ENCODE data around the gene PARD3B.

Gene PARD3B

GRCh38 chr2:205401511-205401910, 856.2 kb downstream of the PARD3B start:
- Histone ChIP-seq H3K4me1 (ENCODE audit: control insufficient read depth in 1 of 2, insufficient read depth in 2 of 2, low read length in 2 of 2) (no peaks in the 10 kb centered on the region), H3K9me3 (ENCODE audit: control insufficient read depth in 1 of 2, low read length in 2 of 2) (no peaks in the 10 kb centered on the region), H3K36me3 (ENCODE audit: control insufficient read depth in 1 of 2, insufficient read depth in 2 of 2, low read length in 2 of 2) (no peaks in the 10 kb centered on the region), H3K4me3 (ENCODE audit: low read depth in 1 of 2, low read length in 2 of 2) (no peak overlapping the region), H3K27ac (ENCODE audit: low read length) (no peak overlapping the region), H3K27me3 (ENCODE audit: low read depth, low read length) (no peaks in the 10 kb centered on the region)

GRCh38 chr2:205402011-205402410, 856.7 kb downstream of the PARD3B start:
- no peaks in the 10 kb centered on the region for H3K9me3 ChIP-seq (ENCODE audit: control insufficient read depth in 1 of 2, low read length in 2 of 2)
- no peak overlapping the region for H3K27ac ChIP-seq (ENCODE audit: low read length)
- H3K4me1 ChIP-seq (ENCODE audit: control insufficient read depth in 1 of 2, insufficient read depth in 2 of 2, low read length in 2 of 2) = no peaks in the 10 kb centered on the region
- H3K27me3 ChIP-seq (ENCODE audit: low read depth, low read length) = no peaks in the 10 kb centered on the region
- no peak overlapping the region for H3K4me3 ChIP-seq (ENCODE audit: low read depth in 1 of 2, low read length in 2 of 2)
- no peaks in the 10 kb centered on the region for H3K36me3 ChIP-seq (ENCODE audit: control insufficient read depth in 1 of 2, insufficient read depth in 2 of 2, low read length in 2 of 2)

- Histone ChIP-seq H3K4me1 (ENCODE audit: control insufficient read depth in 1 of 2, insufficient read depth in 2 of 2, low read length in 2 of 2) (no peaks in the 10 kb centered on the region), H3K4me3 (ENCODE audit: low read depth in 1 of 2, low read length in 2 of 2) (no peak overlapping the region), H3K27me3 (ENCODE audit: low read depth, low read length) (no peaks in the 10 kb centered on the region), H3K36me3 (ENCODE audit: control insufficient read depth in 1 of 2, insufficient read depth in 2 of 2, low read length in 2 of 2) (no peaks in the 10 kb centered on the region), H3K27ac (ENCODE audit: low read length) (no peak overlapping the region), H3K9me3 (ENCODE audit: control insufficient read depth in 1 of 2, low read length in 2 of 2) (no peaks in the 10 kb centered on the region)
Observed at GRCh38 chr2:205403244-205403825, 858.1 kb downstream of the PARD3B start.

GRCh38 chr2:205405194-205405593, 859.9 kb downstream of the PARD3B start:
- Histone ChIP-seq H3K27me3 (ENCODE audit: low read depth, low read length) (no peaks in the 10 kb centered on the region), H3K4me3 (ENCODE audit: low read depth in 1 of 2, low read length in 2 of 2) (no peak overlapping the region), H3K36me3 (ENCODE audit: control insufficient read depth in 1 of 2, insufficient read depth in 2 of 2, low read length in 2 of 2) (no peaks in the 10 kb centered on the region), H3K9me3 (ENCODE audit: control insufficient read depth in 1 of 2, low read length in 2 of 2) (no peaks in the 10 kb centered on the region), H3K4me1 (ENCODE audit: control insufficient read depth in 1 of 2, insufficient read depth in 2 of 2, low read length in 2 of 2) (peaks cover 0 to 9% of the 10 kb centered on the region in 2 donors), H3K27ac (ENCODE audit: low read length) (no peak overlapping the region)

GRCh38 chr2:205405752-205406151, 860.5 kb downstream of the PARD3B start:
- peaks cover 0 to 9% of the 10 kb centered on the region in 2 donors for H3K4me1 ChIP-seq (ENCODE audit: control insufficient read depth in 1 of 2, insufficient read depth in 2 of 2, low read length in 2 of 2)
- H3K36me3 ChIP-seq (ENCODE audit: control insufficient read depth in 1 of 2, insufficient read depth in 2 of 2, low read length in 2 of 2) = no peaks in the 10 kb centered on the region
- H3K27ac ChIP-seq (ENCODE audit: low read length) = no peak overlapping the region
- no peaks in the 10 kb centered on the region for H3K9me3 ChIP-seq (ENCODE audit: control insufficient read depth in 1 of 2, low read length in 2 of 2)
- no peaks in the 10 kb centered on the region for H3K27me3 ChIP-seq (ENCODE audit: low read depth, low read length)
- H3K4me3 ChIP-seq (ENCODE audit: low read depth in 1 of 2, low read length in 2 of 2) = no peak overlapping the region

- peaks cover 0 to 9% of the 10 kb centered on the region in 2 donors for H3K4me1 ChIP-seq (ENCODE audit: control insufficient read depth in 1 of 2, insufficient read depth in 2 of 2, low read length in 2 of 2)
- H3K36me3 ChIP-seq (ENCODE audit: control insufficient read depth in 1 of 2, insufficient read depth in 2 of 2, low read length in 2 of 2) = no peaks in the 10 kb centered on the region
- H3K27ac ChIP-seq (ENCODE audit: low read length) = no peak overlapping the region
- no peaks in the 10 kb centered on the region for H3K27me3 ChIP-seq (ENCODE audit: low read depth, low read length)
- no peaks in the 10 kb centered on the region for H3K9me3 ChIP-seq (ENCODE audit: control insufficient read depth in 1 of 2, low read length in 2 of 2)
- no peak overlapping the region for H3K4me3 ChIP-seq (ENCODE audit: low read depth in 1 of 2, low read length in 2 of 2)
Observed at GRCh38 chr2:205407984-205408383, 862.7 kb downstream of the PARD3B start.

GRCh38 chr2:205408696-205409095, 863.4 kb downstream of the PARD3B start:
- Histone ChIP-seq H3K9me3 (ENCODE audit: control insufficient read depth in 1 of 2, low read length in 2 of 2) (no peaks in the 10 kb centered on the region), H3K4me3 (ENCODE audit: low read depth in 1 of 2, low read length in 2 of 2) (no peak overlapping the region), H3K27ac (ENCODE audit: low read length) (no peak overlapping the region), H3K27me3 (ENCODE audit: low read depth, low read length) (no peaks in the 10 kb centered on the region), H3K4me1 (ENCODE audit: control insufficient read depth in 1 of 2, insufficient read depth in 2 of 2, low read length in 2 of 2) (peaks cover 0 to 9% of the 10 kb centered on the region in 2 donors), H3K36me3 (ENCODE audit: control insufficient read depth in 1 of 2, insufficient read depth in 2 of 2, low read length in 2 of 2) (no peaks in the 10 kb centered on the region)

GRCh38 chr2:205409411-205409810, 864.1 kb downstream of the PARD3B start:
- H3K27ac ChIP-seq (ENCODE audit: low read length) = no peak overlapping the region
- peaks cover 0 to 9% of the 10 kb centered on the region in 2 donors for H3K4me1 ChIP-seq (ENCODE audit: control insufficient read depth in 1 of 2, insufficient read depth in 2 of 2, low read length in 2 of 2)
- no peaks in the 10 kb centered on the region for H3K27me3 ChIP-seq (ENCODE audit: low read depth, low read length)
- H3K9me3 ChIP-seq (ENCODE audit: control insufficient read depth in 1 of 2, low read length in 2 of 2) = no peaks in the 10 kb centered on the region
- no peak overlapping the region for H3K4me3 ChIP-seq (ENCODE audit: low read depth in 1 of 2, low read length in 2 of 2)
- H3K36me3 ChIP-seq (ENCODE audit: control insufficient read depth in 1 of 2, insufficient read depth in 2 of 2, low read length in 2 of 2) = no peaks in the 10 kb centered on the region

GRCh38 chr2:205411558-205411957, 866.3 kb downstream of the PARD3B start:
- Histone ChIP-seq H3K27me3 (ENCODE audit: low read depth, low read length) (no peaks in the 10 kb centered on the region), H3K9me3 (ENCODE audit: control insufficient read depth in 1 of 2, low read length in 2 of 2) (no peaks in the 10 kb centered on the region), H3K4me1 (ENCODE audit: control insufficient read depth in 1 of 2, insufficient read depth in 2 of 2, low read length in 2 of 2) (peaks cover 0 to 9% of the 10 kb centered on the region in 2 donors), H3K36me3 (ENCODE audit: control insufficient read depth in 1 of 2, insufficient read depth in 2 of 2, low read length in 2 of 2) (no peaks in the 10 kb centered on the region), H3K27ac (ENCODE audit: low read length) (no peak overlapping the region), H3K4me3 (ENCODE audit: low read depth in 1 of 2, low read length in 2 of 2) (no peak overlapping the region)

- H3K4me1 ChIP-seq (ENCODE audit: control insufficient read depth in 1 of 2, insufficient read depth in 2 of 2, low read length in 2 of 2) = no peaks in the 10 kb centered on the region
- H3K36me3 ChIP-seq (ENCODE audit: control insufficient read depth in 1 of 2, insufficient read depth in 2 of 2, low read length in 2 of 2) = no peaks in the 10 kb centered on the region
- no peak overlapping the region for H3K4me3 ChIP-seq (ENCODE audit: low read depth in 1 of 2, low read length in 2 of 2)
- no peak overlapping the region for H3K27ac ChIP-seq (ENCODE audit: low read length)
- H3K9me3 ChIP-seq (ENCODE audit: control insufficient read depth in 1 of 2, low read length in 2 of 2) = no peaks in the 10 kb centered on the region
- H3K27me3 ChIP-seq (ENCODE audit: low read depth, low read length) = no peaks in the 10 kb centered on the region
Observed at GRCh38 chr2:205424326-205424725, 879.1 kb downstream of the PARD3B start.

- H3K36me3 ChIP-seq (ENCODE audit: control insufficient read depth in 1 of 2, insufficient read depth in 2 of 2, low read length in 2 of 2) = no peaks in the 10 kb centered on the region
- no peak overlapping the region for H3K4me3 ChIP-seq (ENCODE audit: low read depth in 1 of 2, low read length in 2 of 2)
- no peak overlapping the region for H3K27ac ChIP-seq (ENCODE audit: low read length)
- no peaks in the 10 kb centered on the region for H3K27me3 ChIP-seq (ENCODE audit: low read depth, low read length)
- H3K4me1 ChIP-seq (ENCODE audit: control insufficient read depth in 1 of 2, insufficient read depth in 2 of 2, low read length in 2 of 2) = no peaks in the 10 kb centered on the region
- H3K9me3 ChIP-seq (ENCODE audit: control insufficient read depth in 1 of 2, low read length in 2 of 2) = no peaks in the 10 kb centered on the region
Observed at GRCh38 chr2:205425102-205425501, 879.8 kb downstream of the PARD3B start.

GRCh38 chr2:205427112-205427511, 881.8 kb downstream of the PARD3B start:
- no peak overlapping the region for H3K27ac ChIP-seq (ENCODE audit: low read length)
- no peaks in the 10 kb centered on the region for H3K36me3 ChIP-seq (ENCODE audit: control insufficient read depth in 1 of 2, insufficient read depth in 2 of 2, low read length in 2 of 2)
- no peaks in the 10 kb centered on the region for H3K27me3 ChIP-seq (ENCODE audit: low read depth, low read length)
- no peak overlapping the region for H3K4me3 ChIP-seq (ENCODE audit: low read depth in 1 of 2, low read length in 2 of 2)
- no peaks in the 10 kb centered on the region for H3K9me3 ChIP-seq (ENCODE audit: control insufficient read depth in 1 of 2, low read length in 2 of 2)
- H3K4me1 ChIP-seq (ENCODE audit: control insufficient read depth in 1 of 2, insufficient read depth in 2 of 2, low read length in 2 of 2) = no peaks in the 10 kb centered on the region
